Cardiac fibroblast (primary cell): ENCODE measurements around the gene HABP4.

Experiments
- DNase-seq, 2 donors: peaks; one replicate each; pipeline versions ENCODE4 v3.0.0 to v3.0.0-alpha.2; 2010; ENCODE audit warnings: low read depth in 2 of 2
- H3K4me3 ChIP-seq, 2 donors: replicated peaks in 1 of 2; 1 replicate in 1 of 2; 2 replicates in 1 of 2; pipeline ENCODE4 v1.5.1; 2011; ENCODE audit warnings: low read depth in 2 of 2, low read length in 2 of 2, mild to moderate bottlenecking in 2 of 2, moderate library complexity in 1 of 2
- TF ChIP-seq, protein P1 (sequence below): IDR thresholded peaks from one replicate; pipeline ENCODE4 v1.5.1; 2011; ENCODE audit warnings: low read depth, mild to moderate bottlenecking, low read length, inconsistent platforms

Gene HABP4

DNA sequence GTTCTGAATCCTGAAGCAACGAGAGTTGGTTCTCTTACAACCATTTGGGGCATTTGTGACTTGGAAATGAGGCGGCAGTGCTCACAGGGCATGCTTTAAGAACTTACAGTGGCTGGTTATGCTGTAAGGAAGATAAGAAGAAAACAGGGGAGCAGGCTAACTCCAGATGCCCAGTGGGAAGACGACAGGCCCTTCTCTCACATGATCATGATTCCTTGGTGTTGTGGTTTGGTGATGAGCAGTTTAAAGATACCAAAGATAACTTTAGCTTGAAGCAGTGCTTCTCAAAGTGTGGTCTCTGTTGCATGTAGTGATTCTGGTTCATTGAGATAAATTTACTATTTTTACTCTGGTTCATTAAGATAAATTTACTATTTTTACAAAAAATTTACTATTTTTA, 2.6 kb upstream of the HABP4 start:
- no peak overlapping the region for H3K4me3 ChIP-seq
- TF ChIP-seq, protein P1, sequence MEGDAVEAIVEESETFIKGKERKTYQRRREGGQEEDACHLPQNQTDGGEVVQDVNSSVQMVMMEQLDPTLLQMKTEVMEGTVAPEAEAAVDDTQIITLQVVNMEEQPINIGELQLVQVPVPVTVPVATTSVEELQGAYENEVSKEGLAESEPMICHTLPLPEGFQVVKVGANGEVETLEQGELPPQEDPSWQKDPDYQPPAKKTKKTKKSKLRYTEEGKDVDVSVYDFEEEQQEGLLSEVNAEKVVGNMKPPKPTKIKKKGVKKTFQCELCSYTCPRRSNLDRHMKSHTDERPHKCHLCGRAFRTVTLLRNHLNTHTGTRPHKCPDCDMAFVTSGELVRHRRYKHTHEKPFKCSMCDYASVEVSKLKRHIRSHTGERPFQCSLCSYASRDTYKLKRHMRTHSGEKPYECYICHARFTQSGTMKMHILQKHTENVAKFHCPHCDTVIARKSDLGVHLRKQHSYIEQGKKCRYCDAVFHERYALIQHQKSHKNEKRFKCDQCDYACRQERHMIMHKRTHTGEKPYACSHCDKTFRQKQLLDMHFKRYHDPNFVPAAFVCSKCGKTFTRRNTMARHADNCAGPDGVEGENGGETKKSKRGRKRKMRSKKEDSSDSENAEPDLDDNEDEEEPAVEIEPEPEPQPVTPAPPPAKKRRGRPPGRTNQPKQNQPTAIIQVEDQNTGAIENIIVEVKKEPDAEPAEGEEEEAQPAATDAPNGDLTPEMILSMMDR: no peak
- peak in 1 of 2 donors; percentile 14 for DNase-seq

DNA sequence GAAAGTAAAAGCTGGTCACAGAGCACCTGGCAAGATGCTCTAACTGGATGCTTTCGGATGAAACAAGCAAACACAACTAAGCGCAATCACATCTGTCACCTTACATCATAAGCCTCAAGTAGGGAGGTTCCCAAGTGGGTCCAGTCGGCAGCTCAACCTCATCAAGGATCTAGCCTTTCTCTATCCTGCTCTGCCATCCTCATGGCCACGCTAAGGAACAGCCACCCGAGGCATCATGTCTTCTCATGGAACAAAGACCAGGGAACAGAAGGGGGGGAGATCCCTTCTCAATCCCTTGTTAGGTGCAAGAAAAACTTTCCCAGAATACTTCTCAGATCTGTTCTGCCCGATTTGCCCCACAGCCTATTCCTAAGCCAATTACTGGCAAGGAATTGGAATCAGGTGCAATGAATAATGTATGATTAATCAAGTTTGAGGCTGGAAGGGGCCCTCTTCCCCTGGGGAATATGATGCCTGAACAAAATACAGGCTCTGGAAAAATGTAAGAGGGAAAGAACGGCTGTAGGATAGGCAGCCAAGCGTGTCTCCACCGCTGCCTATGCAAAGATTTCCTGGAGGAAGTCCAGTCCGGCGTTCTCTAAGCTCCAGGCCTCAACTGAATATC, 1.3 kb upstream of the HABP4 start:
- TF ChIP-seq, protein P1: no peak
- no peak for DNase-seq

DNA sequence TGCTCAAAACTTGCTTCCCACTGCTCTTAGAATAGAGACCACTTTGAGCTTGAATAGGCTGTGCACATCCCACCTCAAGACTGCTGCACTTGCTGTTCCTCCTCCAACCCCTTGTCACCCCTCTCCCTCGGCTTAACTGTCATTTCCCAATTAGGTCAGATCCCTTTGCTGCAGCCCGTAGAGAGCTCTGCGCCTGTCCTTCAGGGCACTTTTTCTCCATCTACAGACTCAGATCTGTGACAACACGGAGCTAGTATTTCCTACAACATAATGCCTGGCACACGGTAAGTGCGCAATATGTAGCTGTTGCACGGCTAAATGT, 485 bp upstream of the HABP4 start:
- DNase-seq: no peak
- TF ChIP-seq, protein P1: no peak
- H3K4me3 ChIP-seq: peak overlapping the region; percentile 47 to 60

More for the DNA sequence above, 1.3 kb upstream of the HABP4 start:
- H3K4me3 ChIP-seq: no peak overlapping the region

DNA sequence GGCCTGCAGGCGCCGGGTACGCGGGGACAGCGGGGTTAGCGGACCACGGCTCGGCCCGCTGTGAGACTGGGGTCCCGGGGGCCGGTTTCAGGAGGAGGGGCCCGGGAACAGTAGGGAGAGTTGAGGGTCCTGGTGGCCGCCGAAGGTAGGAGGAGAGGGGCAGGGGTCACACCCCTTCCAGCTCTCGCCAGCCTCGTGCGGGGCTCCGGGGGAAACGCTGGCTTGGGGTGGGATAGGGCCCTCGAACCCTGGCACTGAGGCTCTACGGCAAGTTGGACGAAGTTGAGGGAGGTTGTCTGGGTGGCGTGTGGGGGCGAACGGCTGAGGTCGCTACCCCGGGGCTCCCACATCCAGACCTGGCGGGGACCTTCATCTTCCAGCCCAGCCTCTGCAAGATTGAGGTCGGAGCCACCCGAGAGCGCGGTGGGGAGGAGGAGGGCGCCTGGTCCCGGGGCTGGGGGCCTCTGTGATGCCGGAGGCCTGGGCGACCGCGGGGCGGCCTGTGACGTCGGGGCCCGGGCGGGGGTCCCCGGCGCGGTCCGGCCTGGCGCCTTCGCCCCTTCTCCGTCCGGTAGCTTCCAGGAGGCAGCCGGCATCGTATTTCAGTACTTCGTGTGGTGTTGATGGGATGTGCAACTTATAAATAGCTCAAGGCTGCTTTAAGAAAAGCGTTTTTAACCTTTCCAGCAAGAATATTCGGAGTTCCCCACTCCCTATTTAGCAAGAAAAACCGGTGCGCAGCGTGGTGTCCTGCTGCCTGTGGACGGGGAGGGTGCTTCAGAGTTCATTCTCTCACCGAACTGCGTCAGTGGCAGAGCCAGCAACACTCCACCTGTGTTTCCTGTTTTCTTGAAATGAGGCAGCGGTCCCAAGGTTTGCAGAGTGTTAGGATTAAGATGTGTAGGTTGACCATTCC, 902 bp downstream of the HABP4 start:
- H3K4me3 ChIP-seq: peak overlapping the region; percentile 70 to 75
- TF ChIP-seq, protein P1: no peak
- DNase-seq: peak; percentile 29 to 33

DNA sequence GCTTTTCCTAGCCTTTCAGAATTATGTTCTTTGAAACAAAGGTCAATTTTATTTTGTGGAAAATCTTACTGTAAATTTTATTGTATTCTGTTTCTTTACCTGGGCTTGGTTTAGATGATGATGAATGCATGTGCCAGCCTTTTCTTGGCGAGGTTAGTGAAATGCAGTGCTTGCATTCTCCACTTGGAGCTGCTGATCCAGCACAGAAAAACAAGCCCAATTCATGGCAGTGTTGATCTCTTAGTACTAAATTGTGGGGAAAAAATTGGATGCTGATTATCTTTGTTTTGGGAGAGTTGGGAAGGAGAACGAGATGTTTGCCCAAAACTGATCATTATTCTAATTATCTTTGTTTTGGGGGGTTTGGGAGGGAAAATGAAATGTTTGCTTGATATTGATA, 3.7 kb downstream of the HABP4 start:
- DNase-seq: peak; percentile 56 to 78
- TF ChIP-seq, protein P1: peak; percentile 64
- H3K4me3 ChIP-seq: no peak overlapping the region

DNA sequence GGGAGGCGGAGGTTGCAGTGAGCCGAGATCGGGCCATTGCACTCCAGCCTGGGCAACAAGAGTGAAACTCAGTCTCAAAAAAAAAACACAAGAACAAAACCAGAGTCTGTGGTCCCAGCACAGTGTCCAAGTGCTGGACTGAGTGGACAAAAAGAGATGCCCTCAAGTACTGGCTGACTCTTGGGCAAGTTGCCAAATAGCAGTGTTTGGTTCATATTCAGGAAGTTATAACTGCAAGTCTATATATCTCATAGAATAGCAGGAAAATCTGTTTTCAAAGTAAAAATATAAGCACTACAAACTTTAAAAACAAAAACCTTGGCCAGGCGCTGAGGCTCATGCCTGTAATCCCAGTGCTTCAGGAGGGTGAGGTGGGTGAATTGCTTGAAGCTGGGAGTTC, 7.3 kb downstream of the HABP4 start:
- no peak overlapping the region for H3K4me3 ChIP-seq
- peak in 1 of 2 donors; percentile 48 for DNase-seq
- TF ChIP-seq, protein P1: no peak
